ENCODE data around the gene ARHGAP26. TPM values are rescaled to one million over a fixed set of nuclear protein-coding genes. Genes with fewer than 3 reads are reported as not detected.

Gene ARHGAP26
- total RNA-seq, 1 experiment from 2014 or later, result 34.5 TPM

- Histone ChIP-seq H3K27ac (ENCODE audit: low read depth, low read length) (no peak overlapping the region), H3K9me3 (ENCODE audit: control insufficient read depth in 1 of 2, insufficient read depth in 1 of 2, low read depth in 1 of 2, low read length in 2 of 2) (no peaks in the 10 kb centered on the region), H3K79me2 (ENCODE audit: insufficient read depth, low read length) (no peaks in the 10 kb centered on the region), H3K9me2 (ENCODE audit: insufficient read depth) (no peaks in the 10 kb centered on the region), H2AFZ (ENCODE audit: low read depth, low read length, poor library complexity, severe bottlenecking) (no peak overlapping the region), H3K9ac (ENCODE audit: low read length) (no peak overlapping the region), H3K27me3 (ENCODE audit: insufficient read depth, low read length) (no peaks in the 10 kb centered on the region), H3K4me2 (ENCODE audit: low read length) (no peak overlapping the region), H4K20me1 (ENCODE audit: insufficient read depth) (no peaks in the 10 kb centered on the region), H3K4me3 (replicated peaks in 1 of 2; ENCODE audit: low read depth in 1 of 2, low read length in 2 of 2) (no peak overlapping the region), H3K4me1 (ENCODE audit: control insufficient read depth in 1 of 2, insufficient read depth in 2 of 2, low read length in 2 of 2) (peaks cover 0 to 4% of the 10 kb centered on the region in 2 experiments; a peak in 1 of 4 replicates), H3K36me3 (ENCODE audit: control insufficient read depth in 1 of 2, insufficient read depth in 2 of 2, low read length in 2 of 2) (no peaks in the 10 kb centered on the region)
- intact Hi-C loops (cut with micrococcal nuclease), result no loop called here
- ATAC-seq (no peak), DNase-seq (ENCODE audit: low read depth, low spot score) (no peak)
- POLR2A ChIA-PET, result no interaction called here
- CTCF ChIA-PET, result interaction anchor here (0.7 to 1.3 kb wide), 3 partner anchors 8 to 27 kb away, joined by 3 to 4 read pairs (median 3); no protein-coding TSS in a partner anchor
- RAD21 ChIA-PET (ENCODE audit: low non-redundant PET in 1 of 2, low total read pairs in 2 of 2, uncharacterized antibody in 2 of 2, unreplicated experiment in 2 of 2), result no interaction called here
- BruUV-seq (replicated peaks), result no TSS peak
- no peak for TF ChIP-seq EZH2 (IDR thresholded peaks at IDR 0.05)
- no peak for TF ChIP-seq YY1 (IDR thresholded peaks at IDR 0.05; ENCODE audit: extremely low read depth, insufficient replicate concordance, low read depth, low read length)
- TF ChIP-seq ATF3 (IDR thresholded peaks at IDR 0.05), result no peak
- TF ChIP-seq POLR2A (IDR thresholded peaks at IDR 0.05; ENCODE audit: borderline replicate concordance, extremely low read depth, insufficient read depth, insufficient read length), result no peak
- no peak for TF ChIP-seq EGR1 (IDR thresholded peaks at IDR 0.05; ENCODE audit: low read depth)
- TF ChIP-seq SIN3A (IDR thresholded peaks at IDR 0.05; ENCODE audit: low read depth), result no peak
- no peak for TF ChIP-seq JUND (IDR thresholded peaks at IDR 0.05)
- no peak for TF ChIP-seq POLR2AphosphoS5 (IDR thresholded peaks at IDR 0.05; ENCODE audit: low read depth, low read length)
- no peak for TF ChIP-seq CEBPB (IDR thresholded peaks at IDR 0.05; ENCODE audit: low read depth)
- TF ChIP-seq ZNF274 (IDR thresholded peaks at IDR 0.05; ENCODE audit: low read depth, low read length), result no peak
- no peak for TF ChIP-seq RAD21 (IDR thresholded peaks at IDR 0.05; ENCODE audit: low read depth)
- no peak for TF ChIP-seq TCF7L2 (IDR thresholded peaks at IDR 0.05; ENCODE audit: borderline replicate concordance, extremely low read depth, insufficient read depth, insufficient read length)
- no peak for TF ChIP-seq ELF1 (IDR thresholded peaks at IDR 0.05; ENCODE audit: borderline replicate concordance, low read depth)
- no peak for TF ChIP-seq ZBTB33 (IDR thresholded peaks at IDR 0.05; ENCODE audit: extremely low read depth, insufficient replicate concordance, low read length)
- TF ChIP-seq FOSL1 (IDR thresholded peaks at IDR 0.05; ENCODE audit: low read depth), result no peak
- no peak for TF ChIP-seq EZH2phosphoT487 (IDR thresholded peaks at IDR 0.05; ENCODE audit: borderline replicate concordance)
- no peak for TF ChIP-seq SRF (IDR thresholded peaks at IDR 0.05; ENCODE audit: low read depth)
- TF ChIP-seq CTCF (IDR thresholded peaks at IDR 0.05 in 2 of 3, conservative IDR thresholded peaks at IDR 0.05 in 1 of 3; ENCODE audit: borderline replicate concordance in 1 of 3, insufficient read depth in 1 of 3, low read depth in 2 of 3, low read length in 2 of 3), result no peak
- TF ChIP-seq SP1 (IDR thresholded peaks at IDR 0.05; ENCODE audit: low read depth), result no peak
Measured at GRCh38 chr5:142740474-142741242, 29.5 kb upstream of the ARHGAP26 start.
